ENCODE results near the gene PEAK3.

GRCh38 chr19:2244486-2244885 is 37.5 kb downstream of the PEAK3 start:
- TF ChIP-seq EZH2phosphoT487 (IDR thresholded peaks at IDR 0.05; ENCODE audit: borderline replicate concordance, low read depth) (no peak), SIN3A (IDR thresholded peaks at IDR 0.05; ENCODE audit: borderline replicate concordance, low read depth, low read length) (no peak), TCF12 (IDR thresholded peaks at IDR 0.05) (no peak), FOXM1 (IDR thresholded peaks at IDR 0.05; ENCODE audit: low read depth) (no peak), EP300 (IDR thresholded peaks at IDR 0.05; ENCODE audit: borderline replicate concordance in 1 of 2, low read depth in 1 of 2, low read length in 1 of 2) (no peak), ELF1 (IDR thresholded peaks at IDR 0.05) (no peak), POLR2AphosphoS5 (IDR thresholded peaks at IDR 0.05; ENCODE audit: low read depth, low read length) (no peak), FOXJ3 (CRISPR knock-in tag; IDR thresholded peaks at IDR 0.05) (no peak), TAF1 (IDR thresholded peaks at IDR 0.05; ENCODE audit: borderline replicate concordance, low read depth, low read length) (no peak), USF1 (IDR thresholded peaks at IDR 0.05; ENCODE audit: borderline replicate concordance, low read depth) (no peak), RXRA (IDR thresholded peaks at IDR 0.05; ENCODE audit: borderline replicate concordance, low read depth) (no peak)
- TF ChIP-seq, protein P1, sequence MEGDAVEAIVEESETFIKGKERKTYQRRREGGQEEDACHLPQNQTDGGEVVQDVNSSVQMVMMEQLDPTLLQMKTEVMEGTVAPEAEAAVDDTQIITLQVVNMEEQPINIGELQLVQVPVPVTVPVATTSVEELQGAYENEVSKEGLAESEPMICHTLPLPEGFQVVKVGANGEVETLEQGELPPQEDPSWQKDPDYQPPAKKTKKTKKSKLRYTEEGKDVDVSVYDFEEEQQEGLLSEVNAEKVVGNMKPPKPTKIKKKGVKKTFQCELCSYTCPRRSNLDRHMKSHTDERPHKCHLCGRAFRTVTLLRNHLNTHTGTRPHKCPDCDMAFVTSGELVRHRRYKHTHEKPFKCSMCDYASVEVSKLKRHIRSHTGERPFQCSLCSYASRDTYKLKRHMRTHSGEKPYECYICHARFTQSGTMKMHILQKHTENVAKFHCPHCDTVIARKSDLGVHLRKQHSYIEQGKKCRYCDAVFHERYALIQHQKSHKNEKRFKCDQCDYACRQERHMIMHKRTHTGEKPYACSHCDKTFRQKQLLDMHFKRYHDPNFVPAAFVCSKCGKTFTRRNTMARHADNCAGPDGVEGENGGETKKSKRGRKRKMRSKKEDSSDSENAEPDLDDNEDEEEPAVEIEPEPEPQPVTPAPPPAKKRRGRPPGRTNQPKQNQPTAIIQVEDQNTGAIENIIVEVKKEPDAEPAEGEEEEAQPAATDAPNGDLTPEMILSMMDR (IDR thresholded peaks at IDR 0.05): no peak
- TF ChIP-seq, protein P2, sequence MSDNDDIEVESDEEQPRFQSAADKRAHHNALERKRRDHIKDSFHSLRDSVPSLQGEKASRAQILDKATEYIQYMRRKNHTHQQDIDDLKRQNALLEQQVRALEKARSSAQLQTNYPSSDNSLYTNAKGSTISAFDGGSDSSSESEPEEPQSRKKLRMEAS (IDR thresholded peaks at IDR 0.05; ENCODE audit: low read depth): no peak

Data from SK-N-SH (cell line).